Ammon's horn (tissue), 1 donor: ENCODE measurements around the gene KCNQ4.

Source experiments
- DNase-seq: peaks from one replicate; pipeline ENCODE4 v3.0.0-alpha.2; 2016; ENCODE audit warnings: low spot score

Gene KCNQ4

DNA sequence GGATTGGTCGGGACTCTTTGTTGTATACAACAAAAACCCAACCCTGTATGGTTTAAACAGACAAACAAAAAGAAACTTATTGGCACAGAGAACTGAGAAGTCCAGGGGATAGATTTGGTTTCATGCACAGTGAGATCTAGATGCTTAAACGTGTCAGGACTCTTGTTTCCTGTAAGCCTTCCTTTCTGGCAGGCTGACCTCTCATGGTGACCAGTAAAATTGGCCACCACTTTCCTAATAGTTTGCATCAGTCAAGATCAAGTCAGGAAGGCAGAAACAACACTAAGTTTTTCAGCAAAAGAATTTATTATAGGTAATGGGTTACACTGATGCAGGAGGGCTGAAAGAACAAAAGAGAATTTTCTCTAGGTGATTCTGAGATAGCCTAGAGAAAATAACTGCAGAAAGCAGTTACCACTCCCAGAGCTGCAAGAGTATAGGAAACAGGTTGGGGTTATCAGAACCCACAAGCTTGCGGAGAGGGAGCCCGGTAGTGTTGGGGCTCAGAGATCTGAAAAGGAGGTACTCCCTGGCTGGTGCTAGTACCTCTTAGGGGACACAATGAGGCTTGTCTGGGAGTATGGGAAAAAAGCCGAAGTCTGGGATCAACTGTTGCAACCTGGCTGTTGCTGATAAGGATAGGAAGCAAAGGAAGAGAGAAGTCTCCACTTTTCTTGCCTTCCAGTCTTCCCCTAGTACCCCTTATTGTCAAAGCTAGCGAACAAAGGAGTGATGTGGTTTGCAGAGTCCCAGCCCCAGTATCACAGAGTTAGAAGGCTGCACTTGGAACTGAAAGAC, 57.1 kb downstream of the KCNQ4 start:
- no peak for DNase-seq

GRCh38 chr1:40841602-40842001, 58.0 kb downstream of the KCNQ4 start:
- no peak for DNase-seq

DNA sequence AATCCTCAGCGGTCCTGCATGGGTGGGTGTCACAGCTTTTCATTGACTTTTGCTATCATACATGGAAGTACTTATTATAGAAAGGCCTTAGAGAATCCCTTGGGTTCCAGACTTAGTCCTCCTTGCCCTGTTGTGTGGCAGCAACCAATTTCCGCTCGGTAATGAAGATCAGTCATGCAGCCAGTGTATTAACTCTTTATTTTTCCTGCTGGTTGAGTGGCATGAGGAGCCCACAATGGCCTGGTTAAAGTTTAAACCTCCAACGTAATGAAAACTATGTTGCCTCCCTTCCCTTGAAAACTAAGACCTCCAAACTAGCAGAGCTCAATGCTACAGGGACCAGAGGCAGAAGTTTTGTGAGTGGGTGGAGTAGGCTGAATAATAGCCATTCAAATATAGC, 58.6 kb downstream of the KCNQ4 start:
- DNase-seq: no peak

- DNase-seq: no peak
Measured at GRCh38 chr1:40842691-40843090, 59.1 kb downstream of the KCNQ4 start.

DNA sequence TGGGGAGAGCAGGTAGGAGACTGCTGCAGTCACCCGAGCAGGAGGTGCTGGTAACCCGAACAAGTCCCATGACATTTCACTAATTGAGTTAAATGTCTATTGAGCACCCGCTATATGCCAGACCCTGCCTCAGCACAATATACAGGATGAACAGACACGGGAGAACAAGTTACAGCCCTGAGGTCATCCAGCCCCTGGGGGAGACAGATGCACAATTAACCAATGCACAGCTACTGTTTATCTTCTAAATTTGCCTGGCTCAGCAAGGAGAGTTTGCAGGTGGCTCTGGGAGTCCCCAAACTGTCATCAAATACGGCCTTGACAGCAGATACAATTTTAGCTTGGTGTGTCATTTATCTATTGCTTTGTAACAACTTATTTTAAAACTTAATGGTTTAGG, 60.5 kb downstream of the KCNQ4 start:
- no peak for DNase-seq

DNA sequence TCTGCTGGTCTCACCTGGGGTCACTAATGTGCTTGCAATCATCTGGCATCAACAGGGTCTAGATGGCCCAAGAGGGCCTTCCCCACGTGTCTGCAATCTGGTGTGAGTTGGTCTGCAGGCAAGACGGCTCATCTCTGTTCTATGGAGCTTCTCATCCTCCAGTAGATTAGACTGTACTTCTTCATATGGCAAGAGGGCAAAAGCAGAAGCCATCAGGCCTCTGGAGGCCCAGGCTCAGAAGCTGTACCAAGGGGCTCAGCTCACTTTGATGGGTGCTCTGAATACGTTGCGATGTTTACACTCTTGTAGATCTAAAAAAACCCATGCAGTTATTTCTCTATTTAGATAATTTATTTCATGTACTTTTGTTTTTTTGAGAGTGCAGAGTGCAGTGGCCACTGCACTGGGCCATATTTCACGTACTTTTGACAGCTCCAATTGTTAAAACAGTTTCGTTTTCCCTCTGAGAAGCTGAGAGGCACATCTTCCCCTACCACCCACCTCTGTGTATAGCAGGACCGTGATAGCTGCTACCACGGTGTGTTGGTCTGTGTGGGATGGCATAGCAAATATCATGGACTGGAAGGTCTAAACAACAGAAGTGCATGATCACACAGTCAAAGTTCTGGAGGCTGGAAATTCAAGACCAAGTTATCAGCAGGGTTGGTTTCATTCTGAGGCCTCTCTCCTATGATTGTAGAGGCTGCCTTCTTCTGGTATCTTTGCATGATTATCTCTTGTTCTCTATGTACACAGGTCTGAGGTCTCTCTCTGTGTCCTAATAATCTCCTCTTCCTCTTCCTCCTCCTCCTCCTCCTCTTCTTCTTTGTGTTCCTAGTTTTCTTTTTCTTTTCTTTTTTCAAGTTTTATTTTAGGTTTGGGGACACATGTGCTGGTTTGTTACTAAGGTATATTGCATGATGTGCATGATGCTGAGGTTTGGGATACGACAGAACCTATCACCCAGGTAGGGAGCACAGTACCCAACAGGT, 61.6 kb downstream of the KCNQ4 start:
- no peak for DNase-seq

DNA sequence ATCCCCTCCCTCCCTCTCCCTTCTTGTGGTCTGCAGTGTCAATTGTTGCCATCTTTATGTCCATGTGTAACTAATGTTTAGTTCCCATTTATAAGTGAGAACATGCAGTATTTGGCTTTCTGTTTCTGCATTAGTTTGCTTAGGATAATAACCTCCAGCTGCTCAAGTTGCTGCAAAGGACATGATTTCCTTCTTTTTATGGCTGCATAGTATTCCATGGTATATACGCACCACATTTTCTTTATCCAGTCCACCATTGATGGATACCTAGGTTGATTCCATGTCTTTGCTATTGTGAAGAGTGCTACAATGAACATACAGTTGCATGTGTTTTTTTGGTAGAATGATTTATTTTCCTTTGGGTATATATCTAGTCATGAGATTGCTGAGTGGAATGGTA, 62.3 kb downstream of the KCNQ4 start:
- no peak for DNase-seq

GRCh38 chr1:40847023-40847745, 63.6 kb downstream of the KCNQ4 start:
- DNase-seq: peak; percentile 28

DNA sequence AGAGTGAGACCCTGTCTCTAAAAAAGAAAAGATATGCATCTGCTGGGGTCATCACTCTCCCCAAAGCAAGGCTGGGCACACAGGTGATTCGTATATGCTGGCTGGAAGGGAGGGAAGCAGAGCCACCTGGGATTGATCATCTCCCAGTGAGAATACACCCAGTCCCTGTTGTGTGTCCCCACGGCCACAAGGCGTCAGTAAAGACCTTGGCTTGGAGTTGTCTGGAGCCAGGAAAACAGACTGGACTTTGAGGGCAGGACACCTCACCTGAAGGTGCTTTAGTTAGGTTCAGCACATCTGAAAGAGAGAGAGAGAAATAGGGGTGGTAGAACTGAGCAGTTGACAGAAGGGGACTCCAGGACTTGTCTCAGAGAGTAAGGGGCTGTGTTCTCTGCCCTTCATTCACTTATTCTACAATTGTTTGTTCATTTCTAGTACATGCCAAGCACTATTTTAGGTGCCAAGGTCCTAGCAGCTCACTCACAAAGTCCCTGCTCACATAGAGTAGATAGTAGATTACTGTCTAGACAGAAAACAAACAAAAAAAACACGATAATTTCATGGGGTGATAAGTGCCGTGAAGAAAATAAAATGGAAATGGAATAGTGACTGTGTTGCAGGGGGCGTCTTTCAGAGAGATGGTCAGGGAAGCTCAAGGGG, 65.1 kb downstream of the KCNQ4 start:
- DNase-seq: peak; percentile 71

- DNase-seq: peak; percentile 87
Measured at GRCh38 chr1:40849801-40850592, 66.4 kb downstream of the KCNQ4 start.

GRCh38 chr1:40851643-40852042, 68.1 kb downstream of the KCNQ4 start:
- no peak for DNase-seq

- no peak for DNase-seq
Measured at GRCh38 chr1:40853113-40853884, 69.7 kb downstream of the KCNQ4 start.

- DNase-seq: peak; percentile 38
Measured at GRCh38 chr1:40853885-40854170, 70.2 kb downstream of the KCNQ4 start.

- DNase-seq: no peak
Measured at GRCh38 chr1:40855513-40855912, 71.9 kb downstream of the KCNQ4 start.

- no peak for DNase-seq
Measured at GRCh38 chr1:40856116-40856515, 72.5 kb downstream of the KCNQ4 start.

GRCh38 chr1:40856656-40857302, 73.2 kb downstream of the KCNQ4 start:
- DNase-seq: no peak

DNA sequence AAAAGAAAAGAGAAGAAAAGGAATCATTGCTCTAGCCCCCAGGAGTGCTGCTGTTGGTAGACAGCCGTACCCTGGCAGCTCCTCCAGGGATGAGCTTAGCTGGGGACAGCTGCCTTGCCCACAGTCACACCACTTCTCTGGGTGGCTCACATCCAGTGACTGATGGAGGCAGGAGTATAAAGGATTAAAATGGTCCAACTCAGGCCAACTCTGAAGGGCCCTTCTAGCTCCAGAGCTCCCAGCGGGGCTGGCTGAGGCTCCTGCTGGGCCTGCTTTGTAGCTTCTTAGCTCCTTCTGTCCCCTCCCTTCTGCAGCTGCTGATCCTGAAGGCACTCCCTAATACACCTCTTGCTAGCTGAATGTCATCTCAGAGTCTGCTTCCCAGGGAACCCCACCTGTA, 74.2 kb downstream of the KCNQ4 start:
- DNase-seq: no peak

DNA sequence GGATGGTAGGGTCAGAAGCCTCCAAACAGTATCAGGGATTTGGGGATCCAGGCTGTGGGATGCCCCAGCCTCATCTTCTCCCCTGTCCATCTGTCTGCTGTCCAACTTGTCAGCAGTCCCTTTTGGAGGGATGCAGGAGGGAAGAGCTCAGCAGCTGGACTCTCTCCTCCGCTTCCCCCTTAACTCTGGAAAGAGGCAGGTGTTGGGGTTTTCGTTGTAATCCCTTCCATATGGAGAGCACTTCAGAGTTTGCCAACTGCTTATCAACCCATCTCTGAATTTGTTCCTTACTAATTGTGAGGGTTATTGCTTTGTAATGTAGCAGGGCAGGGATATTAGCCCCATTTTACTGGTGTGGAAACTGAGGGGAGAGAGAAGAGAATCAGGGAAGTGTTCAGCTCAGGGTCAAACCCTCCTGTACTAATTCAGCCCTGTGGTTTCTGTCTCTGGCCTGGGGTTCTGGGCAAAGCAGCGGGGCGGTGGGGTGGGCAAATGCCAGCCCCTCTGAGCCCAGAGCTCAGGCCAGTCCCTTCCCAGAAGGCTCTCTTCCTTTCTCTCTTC, 75.3 kb downstream of the KCNQ4 start:
- no peak for DNase-seq

DNA sequence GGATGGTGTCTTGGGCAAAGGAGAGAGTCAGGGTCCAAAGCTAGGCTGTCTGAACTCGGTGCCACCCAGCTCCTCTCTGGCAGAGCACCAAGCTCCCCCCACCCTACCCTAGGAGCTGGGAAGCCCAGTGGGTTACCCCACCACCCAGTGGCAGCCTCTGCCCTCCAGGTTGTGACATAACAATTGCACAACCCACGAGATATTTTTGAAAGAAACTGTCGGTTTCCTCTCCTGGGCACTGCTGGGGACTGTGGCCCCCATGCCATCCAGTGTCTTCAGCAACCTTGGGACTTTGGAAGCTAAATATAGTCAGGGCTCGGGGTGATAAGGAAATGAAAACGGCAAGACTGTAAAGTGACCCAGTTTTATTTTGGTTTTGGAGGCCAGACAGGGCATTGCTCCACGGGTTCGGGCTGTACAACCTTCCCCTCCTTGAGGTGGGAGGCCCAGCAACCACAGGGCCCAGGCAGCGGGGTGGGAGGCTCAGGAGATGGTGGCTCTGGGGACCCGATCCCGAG, 77.2 kb downstream of the KCNQ4 start:
- DNase-seq: no peak
